ENCODE measurements around the gene WNT9A. TPM values are rescaled to one million over a fixed set of nuclear protein-coding genes. Genes with fewer than 3 reads are reported as not detected.

Gene WNT9A
- total and polyA plus RNA-seq, 9 of the 15 experiments (the other 6 are each of a cell fraction or from before 2014, with no cell fraction given) = 0.04 to 0.17 (median 0.10) TPM; not detected in 4

DNA sequence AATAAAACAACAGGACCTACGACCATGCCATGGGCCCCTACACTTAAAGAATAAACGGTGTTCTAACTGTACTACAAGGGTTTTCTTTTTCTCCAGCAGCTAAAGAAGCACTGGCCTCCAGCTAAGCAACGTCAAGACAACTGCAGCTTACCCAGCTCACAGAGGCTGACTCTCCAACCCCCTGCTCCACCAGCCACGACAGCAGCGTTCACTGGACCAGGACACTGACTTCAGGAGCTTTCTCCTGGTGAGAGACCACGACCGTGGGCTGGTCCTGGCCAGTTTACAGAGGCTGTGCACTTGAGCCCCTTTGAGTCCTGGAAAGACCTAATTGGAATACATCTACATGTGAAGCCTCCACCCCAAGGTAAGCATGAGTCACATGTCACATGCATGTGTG is 39.4 kb downstream of the WNT9A start (continued):
- TF ChIP-seq REST (IDR thresholded peaks at IDR 0.05; ENCODE audit: borderline replicate concordance) (no peak), REST (CRISPR knock-in tag; IDR thresholded peaks at IDR 0.05; ENCODE audit: low read depth) (no peak), ZNF175 (CRISPR knock-in tag; IDR thresholded peaks at IDR 0.05; ENCODE audit: low read depth) (no peak), ARHGAP35 (IDR thresholded peaks at IDR 0.05; ENCODE audit: partially characterized antibody) (no peak)
- TF ChIP-seq, protein P1, sequence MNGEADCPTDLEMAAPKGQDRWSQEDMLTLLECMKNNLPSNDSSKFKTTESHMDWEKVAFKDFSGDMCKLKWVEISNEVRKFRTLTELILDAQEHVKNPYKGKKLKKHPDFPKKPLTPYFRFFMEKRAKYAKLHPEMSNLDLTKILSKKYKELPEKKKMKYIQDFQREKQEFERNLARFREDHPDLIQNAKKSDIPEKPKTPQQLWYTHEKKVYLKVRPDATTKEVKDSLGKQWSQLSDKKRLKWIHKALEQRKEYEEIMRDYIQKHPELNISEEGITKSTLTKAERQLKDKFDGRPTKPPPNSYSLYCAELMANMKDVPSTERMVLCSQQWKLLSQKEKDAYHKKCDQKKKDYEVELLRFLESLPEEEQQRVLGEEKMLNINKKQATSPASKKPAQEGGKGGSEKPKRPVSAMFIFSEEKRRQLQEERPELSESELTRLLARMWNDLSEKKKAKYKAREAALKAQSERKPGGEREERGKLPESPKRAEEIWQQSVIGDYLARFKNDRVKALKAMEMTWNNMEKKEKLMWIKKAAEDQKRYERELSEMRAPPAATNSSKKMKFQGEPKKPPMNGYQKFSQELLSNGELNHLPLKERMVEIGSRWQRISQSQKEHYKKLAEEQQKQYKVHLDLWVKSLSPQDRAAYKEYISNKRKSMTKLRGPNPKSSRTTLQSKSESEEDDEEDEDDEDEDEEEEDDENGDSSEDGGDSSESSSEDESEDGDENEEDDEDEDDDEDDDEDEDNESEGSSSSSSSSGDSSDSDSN (IDR thresholded peaks at IDR 0.05; ENCODE audit: borderline replicate concordance in 1 of 2, low read depth in 2 of 2, low read length in 2 of 2) = no peak
